ENCODE data around the gene OR2A5. TPM values are rescaled to one million over a fixed set of nuclear protein-coding genes. Genes with fewer than 3 reads are reported as not detected.

OR2A5 gene
- total and polyA plus RNA-seq, 2 donors from 2014 or later: not detected

DNA sequence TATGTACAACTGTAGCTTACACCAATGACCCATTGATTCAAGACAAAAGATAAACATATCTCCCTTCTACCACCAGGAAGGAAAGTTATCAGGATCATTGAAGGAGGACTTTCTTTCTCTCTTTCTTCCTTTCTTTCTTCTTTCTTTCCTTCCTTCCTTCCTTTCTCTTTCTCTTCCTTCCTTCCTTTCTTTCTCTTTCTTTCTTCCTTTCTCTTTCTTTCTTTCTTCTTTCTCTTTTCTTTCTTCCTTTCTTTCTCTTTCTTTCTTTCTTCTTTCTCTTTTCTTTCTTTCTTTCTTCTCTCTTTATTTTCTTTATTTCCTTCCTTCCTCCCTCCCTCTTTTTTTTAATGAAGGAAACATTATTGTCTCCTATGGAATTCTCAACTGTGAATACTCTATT is 50.0 kb downstream of the OR2A5 start:
- Histone ChIP-seq H3K27me3 (ENCODE audit: control insufficient read depth, insufficient read depth, low read length) (no peaks in the 10 kb centered on the region), H3K27ac (ENCODE audit: low read depth in 2 of 2, low read length in 2 of 2) (no peak overlapping the region), H3K36me3 (ENCODE audit: control insufficient read depth in 2 of 3, insufficient read depth in 3 of 3, low read length in 3 of 3) (no peaks in the 10 kb centered on the region), H3K9ac (ENCODE audit: low read length in 3 of 3) (no peak overlapping the region), H3K4me1 (ENCODE audit: control insufficient read depth in 2 of 3, insufficient read depth in 2 of 3, low read depth in 1 of 3, low read length in 3 of 3) (no peaks in the 10 kb centered on the region), H3K9me3 (ENCODE audit: control insufficient read depth in 2 of 3, insufficient read depth in 1 of 3, low read length in 3 of 3) (no peaks in the 10 kb centered on the region), H3K4me3 (ENCODE audit: low read length in 3 of 3) (no peak overlapping the region)
- FAIRE-seq (no peak), DNase-seq (no peak)
- TF ChIP-seq, protein P1, sequence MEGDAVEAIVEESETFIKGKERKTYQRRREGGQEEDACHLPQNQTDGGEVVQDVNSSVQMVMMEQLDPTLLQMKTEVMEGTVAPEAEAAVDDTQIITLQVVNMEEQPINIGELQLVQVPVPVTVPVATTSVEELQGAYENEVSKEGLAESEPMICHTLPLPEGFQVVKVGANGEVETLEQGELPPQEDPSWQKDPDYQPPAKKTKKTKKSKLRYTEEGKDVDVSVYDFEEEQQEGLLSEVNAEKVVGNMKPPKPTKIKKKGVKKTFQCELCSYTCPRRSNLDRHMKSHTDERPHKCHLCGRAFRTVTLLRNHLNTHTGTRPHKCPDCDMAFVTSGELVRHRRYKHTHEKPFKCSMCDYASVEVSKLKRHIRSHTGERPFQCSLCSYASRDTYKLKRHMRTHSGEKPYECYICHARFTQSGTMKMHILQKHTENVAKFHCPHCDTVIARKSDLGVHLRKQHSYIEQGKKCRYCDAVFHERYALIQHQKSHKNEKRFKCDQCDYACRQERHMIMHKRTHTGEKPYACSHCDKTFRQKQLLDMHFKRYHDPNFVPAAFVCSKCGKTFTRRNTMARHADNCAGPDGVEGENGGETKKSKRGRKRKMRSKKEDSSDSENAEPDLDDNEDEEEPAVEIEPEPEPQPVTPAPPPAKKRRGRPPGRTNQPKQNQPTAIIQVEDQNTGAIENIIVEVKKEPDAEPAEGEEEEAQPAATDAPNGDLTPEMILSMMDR (IDR thresholded peaks at IDR 0.05; ENCODE audit: borderline replicate concordance, extremely low read depth, insufficient read depth): no peak
- intact Hi-C loops (cut with DNase I): no loop called here

DNA sequence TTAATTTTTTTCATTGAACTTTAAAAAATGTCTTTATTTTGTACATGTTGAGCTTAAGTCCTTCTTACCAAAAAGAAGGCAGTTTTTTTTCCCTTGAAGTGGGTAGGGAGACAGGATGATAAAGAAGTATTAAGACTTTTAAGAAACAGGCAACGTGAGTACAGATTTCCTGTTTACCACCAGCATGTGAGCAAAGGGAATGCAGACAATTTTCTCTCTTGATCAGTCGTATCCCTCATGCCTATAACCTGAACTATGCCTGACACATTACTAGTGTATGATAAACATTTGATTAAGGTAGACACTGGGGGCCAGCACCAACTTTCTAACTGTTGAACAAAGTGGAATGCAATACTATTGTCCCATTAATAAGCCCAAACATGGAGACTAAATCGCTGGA is 51.9 kb downstream of the OR2A5 start:
- H3K4me3 ChIP-seq (ENCODE audit: low read length in 3 of 3): no peak overlapping the region
- no peak overlapping the region for H3K9ac ChIP-seq (ENCODE audit: low read length in 3 of 3)
- FAIRE-seq (no peak), DNase-seq (no peak)
- no peaks in the 10 kb centered on the region for H3K36me3 ChIP-seq (ENCODE audit: control insufficient read depth in 2 of 3, insufficient read depth in 3 of 3, low read length in 3 of 3)
- TF ChIP-seq, protein P1 (IDR thresholded peaks at IDR 0.05; ENCODE audit: borderline replicate concordance, extremely low read depth, insufficient read depth): no peak
- H3K27me3 ChIP-seq (ENCODE audit: control insufficient read depth, insufficient read depth, low read length): no peaks in the 10 kb centered on the region
- no peaks in the 10 kb centered on the region for H3K9me3 ChIP-seq (ENCODE audit: control insufficient read depth in 2 of 3, insufficient read depth in 1 of 3, low read length in 3 of 3)
- intact Hi-C loops (cut with DNase I): no loop called here
- H3K27ac ChIP-seq (ENCODE audit: low read depth in 2 of 2, low read length in 2 of 2): no peak overlapping the region
- no peaks in the 10 kb centered on the region for H3K4me1 ChIP-seq (ENCODE audit: control insufficient read depth in 2 of 3, insufficient read depth in 2 of 3, low read depth in 1 of 3, low read length in 3 of 3)

DNA sequence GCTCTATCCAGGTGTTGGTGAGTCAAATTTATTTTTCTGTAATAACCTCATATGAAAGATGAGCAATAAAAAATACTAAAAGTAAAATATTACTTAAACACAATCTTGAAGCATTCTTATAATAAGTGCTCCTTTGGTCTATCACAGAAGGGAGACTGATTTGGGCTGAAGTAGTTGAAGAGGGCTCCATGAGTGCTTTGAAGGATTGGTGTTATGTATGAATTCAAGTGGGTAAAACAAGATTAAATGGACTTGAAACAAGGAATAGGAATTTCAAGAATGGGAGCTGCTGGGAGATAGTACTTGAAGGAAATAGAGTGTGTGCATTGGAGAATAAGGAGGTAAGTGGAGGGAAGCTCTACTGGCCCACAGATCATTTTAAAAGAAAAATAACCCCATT is 53.3 kb downstream of the OR2A5 start:
- FAIRE-seq (no peak), DNase-seq (no peak)
- H3K27me3 ChIP-seq (ENCODE audit: control insufficient read depth, insufficient read depth, low read length): no peaks in the 10 kb centered on the region
- no peak overlapping the region for H3K4me3 ChIP-seq (ENCODE audit: low read length in 3 of 3)
- H3K4me1 ChIP-seq (ENCODE audit: control insufficient read depth in 2 of 3, insufficient read depth in 2 of 3, low read depth in 1 of 3, low read length in 3 of 3): no peaks in the 10 kb centered on the region
- TF ChIP-seq, protein P1 (IDR thresholded peaks at IDR 0.05; ENCODE audit: borderline replicate concordance, extremely low read depth, insufficient read depth): no peak
- H3K36me3 ChIP-seq (ENCODE audit: control insufficient read depth in 2 of 3, insufficient read depth in 3 of 3, low read length in 3 of 3): no peaks in the 10 kb centered on the region
- H3K9ac ChIP-seq (ENCODE audit: low read length in 3 of 3): no peak overlapping the region
- intact Hi-C loops (cut with DNase I): no loop called here
- H3K9me3 ChIP-seq (ENCODE audit: control insufficient read depth in 2 of 3, insufficient read depth in 1 of 3, low read length in 3 of 3): no peaks in the 10 kb centered on the region
- H3K27ac ChIP-seq (ENCODE audit: low read depth in 2 of 2, low read length in 2 of 2): no peak overlapping the region

DNA sequence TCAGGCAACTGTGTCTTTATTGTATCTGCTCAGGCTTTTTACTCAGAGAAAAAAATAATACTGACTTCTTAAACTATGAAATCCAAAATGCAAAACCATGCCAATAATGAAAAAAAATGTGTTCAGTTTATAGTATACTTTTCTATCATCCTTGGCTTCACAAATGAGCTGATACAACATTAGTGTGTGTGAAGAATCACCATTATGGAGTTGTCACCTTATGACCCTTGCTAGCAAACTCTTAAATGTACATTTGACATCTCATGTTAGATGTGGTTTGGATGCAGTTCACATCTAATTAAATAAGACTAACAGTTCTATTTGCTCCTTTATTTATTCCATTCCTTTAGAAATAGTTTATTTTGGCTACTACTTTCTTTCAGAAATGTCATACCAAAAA is 56.5 kb downstream of the OR2A5 start:
- intact Hi-C loops (cut with DNase I): no loop called here
- FAIRE-seq: no peak

More for the DNA sequence above, 56.5 kb downstream of the OR2A5 start:
- H3K36me3 ChIP-seq (ENCODE audit: control insufficient read depth in 2 of 3, insufficient read depth in 3 of 3, low read length in 3 of 3): no peaks in the 10 kb centered on the region
- H3K4me1 ChIP-seq (ENCODE audit: control insufficient read depth in 2 of 3, insufficient read depth in 2 of 3, low read depth in 1 of 3, low read length in 3 of 3): no peaks in the 10 kb centered on the region
- DNase-seq: no peak
- no peak overlapping the region for H3K4me3 ChIP-seq (ENCODE audit: low read length in 3 of 3)
- H3K27ac ChIP-seq (ENCODE audit: low read depth in 2 of 2, low read length in 2 of 2): no peak overlapping the region
- H3K9me3 ChIP-seq (ENCODE audit: control insufficient read depth in 2 of 3, insufficient read depth in 1 of 3, low read length in 3 of 3): no peaks in the 10 kb centered on the region
- H3K27me3 ChIP-seq (ENCODE audit: control insufficient read depth, insufficient read depth, low read length): no peaks in the 10 kb centered on the region
- H3K9ac ChIP-seq (ENCODE audit: low read length in 3 of 3): no peak overlapping the region
- TF ChIP-seq, protein P1 (IDR thresholded peaks at IDR 0.05; ENCODE audit: borderline replicate concordance, extremely low read depth, insufficient read depth): no peak

Data from kidney (tissue), 14 donors.